Calu3 (cell line): ENCODE measurements around the gene ST6GALNAC3. TPM values are rescaled to one million over a fixed set of nuclear protein-coding genes. Genes with fewer than 3 reads are reported as not detected.

ENCODE experiments used
- BruUV-seq: library from RNA; stranded (reverse); fragments of 400-500 nt; replicated peaks from 2 replicates; lab custom pipeline; 2021; lab: Mats Ljungman, UMichigan
- CTCF ChIA-PET: fragments of 300-600 bp; sonication (Branson Sonifier 250); formaldehyde crosslinking; loops from one replicate; lab custom pipeline; 2022; ENCODE audit warnings: antibody characterized with exemption; lab: Charles Lee
- DNase-seq: peaks from one replicate; pipeline ENCODE4 v3.0.0; 2022
- H3K27ac Mint-ChIP-seq: one replicate; pipeline ENCODE4 v1.8.0; 2022; ENCODE audit warnings: mixed read lengths; ENCODE audit not compliant: unreplicated experiment
- H3K27me3 Mint-ChIP-seq: one replicate; pipeline ENCODE4 v1.8.0; 2022; ENCODE audit warnings: mixed read lengths; ENCODE audit not compliant: unreplicated experiment
- H3K36me3 Mint-ChIP-seq: one replicate; pipeline ENCODE4 v1.8.0; 2022; ENCODE audit warnings: mild to moderate bottlenecking, moderate library complexity, mixed read lengths; ENCODE audit not compliant: insufficient read depth, unreplicated experiment
- H3K4me1 Mint-ChIP-seq: one replicate; pipeline ENCODE4 v1.8.0; 2022; ENCODE audit warnings: mild to moderate bottlenecking, low read depth, mixed read lengths; ENCODE audit not compliant: unreplicated experiment
- H3K4me3 Mint-ChIP-seq: one replicate; pipeline ENCODE4 v1.8.0; 2022; ENCODE audit warnings: mild to moderate bottlenecking, low read depth, moderate library complexity, mixed read lengths; ENCODE audit not compliant: unreplicated experiment
- H3K9me3 Mint-ChIP-seq: one replicate; pipeline ENCODE4 v1.8.0; 2022; ENCODE audit warnings: low read depth, mixed read lengths; ENCODE audit not compliant: unreplicated experiment
- intact Hi-C: fragments of 100-400 bp; cut with micrococcal nuclease; formaldehyde crosslinking; loops from one replicate; pipeline ENCODE4 v1.10.0; 2022; ENCODE audit not compliant: unreplicated experiment
- total RNA-seq: library from RNA; stranded (reverse); gene quantifications from 2 replicates; pipeline ENCODE4 v1.2.3, GENCODE V29; 2022
- TF ChIP-seq, protein P1 (sequence below): fragments of 200-600 bp; IDR thresholded peaks from one replicate; pipeline ENCODE4 v1.8.0; 2022; ENCODE audit warnings: antibody characterized with exemption; ENCODE audit not compliant: unreplicated experiment

The ST6GALNAC3 gene
- total RNA-seq, 1 experiment from 2014 or later: 0.87 TPM

DNA sequence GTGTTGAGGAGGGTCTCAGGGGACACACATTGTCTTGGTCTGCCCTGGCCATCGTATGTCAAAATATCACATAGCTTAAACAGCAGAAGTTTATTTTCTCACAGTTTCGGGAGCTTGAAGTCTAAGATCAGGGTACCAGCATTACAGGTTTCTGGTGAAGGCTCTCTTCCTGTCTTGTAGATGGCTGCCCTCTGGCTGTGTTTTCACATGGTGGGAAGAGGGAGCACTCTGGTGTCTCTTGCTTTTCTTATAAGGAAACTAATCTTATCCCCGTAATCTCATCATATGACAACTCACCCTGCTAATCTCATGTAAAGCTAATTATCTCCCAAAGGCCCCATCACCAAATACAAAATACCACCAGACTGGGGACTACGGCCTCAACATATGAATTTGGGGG, 545.8 kb downstream of the ST6GALNAC3 start:
- no TSS peak for BruUV-seq

DNA sequence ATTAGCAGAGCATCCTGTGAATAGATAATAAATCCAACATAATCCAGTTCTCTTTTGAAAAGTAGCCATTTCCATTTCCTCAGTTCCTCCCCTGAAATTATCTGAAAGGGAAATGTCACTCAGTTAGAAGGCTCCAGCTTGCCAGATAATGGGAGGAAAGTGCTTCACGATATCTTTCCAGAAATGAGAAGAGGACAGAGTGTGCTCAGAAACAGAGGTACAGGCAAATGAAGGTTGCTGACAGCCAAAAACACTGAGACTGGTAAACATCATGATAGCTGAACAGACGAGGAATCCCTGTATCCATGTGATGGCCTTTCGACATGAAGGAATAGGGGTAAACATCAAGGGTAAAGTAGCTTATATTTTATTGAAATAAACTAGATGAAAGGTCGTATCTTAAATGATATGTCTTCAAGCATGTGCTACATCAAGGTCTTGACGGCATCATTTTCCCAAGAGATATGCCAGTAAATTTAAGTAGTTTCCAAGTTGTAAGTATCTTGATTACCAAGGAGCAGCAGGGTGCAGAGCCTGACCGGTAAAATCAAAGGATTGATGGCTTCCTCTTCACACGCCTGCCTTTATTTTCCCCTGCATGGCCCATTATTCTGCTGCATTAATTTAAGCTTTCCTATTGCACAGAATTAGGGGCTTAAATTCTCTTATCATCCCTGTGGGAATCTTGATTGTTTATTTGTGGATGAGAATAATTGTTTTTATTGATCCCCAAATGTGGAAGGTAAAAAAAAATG, 548.4 kb downstream of the ST6GALNAC3 start:
- Mint-ChIP-seq H3K4me1 (no peaks in the 10 kb centered on the region), H3K9me3 (peaks cover 2% of the 10 kb centered on the region), H3K27me3 (no peaks in the 10 kb centered on the region), H3K36me3 (no peaks in the 10 kb centered on the region), H3K27ac (no peak overlapping the region), H3K4me3 (no peak overlapping the region)
- DNase-seq: no peak
- BruUV-seq: no TSS peak
- intact Hi-C loops: no loop called here
- TF ChIP-seq, protein P1, sequence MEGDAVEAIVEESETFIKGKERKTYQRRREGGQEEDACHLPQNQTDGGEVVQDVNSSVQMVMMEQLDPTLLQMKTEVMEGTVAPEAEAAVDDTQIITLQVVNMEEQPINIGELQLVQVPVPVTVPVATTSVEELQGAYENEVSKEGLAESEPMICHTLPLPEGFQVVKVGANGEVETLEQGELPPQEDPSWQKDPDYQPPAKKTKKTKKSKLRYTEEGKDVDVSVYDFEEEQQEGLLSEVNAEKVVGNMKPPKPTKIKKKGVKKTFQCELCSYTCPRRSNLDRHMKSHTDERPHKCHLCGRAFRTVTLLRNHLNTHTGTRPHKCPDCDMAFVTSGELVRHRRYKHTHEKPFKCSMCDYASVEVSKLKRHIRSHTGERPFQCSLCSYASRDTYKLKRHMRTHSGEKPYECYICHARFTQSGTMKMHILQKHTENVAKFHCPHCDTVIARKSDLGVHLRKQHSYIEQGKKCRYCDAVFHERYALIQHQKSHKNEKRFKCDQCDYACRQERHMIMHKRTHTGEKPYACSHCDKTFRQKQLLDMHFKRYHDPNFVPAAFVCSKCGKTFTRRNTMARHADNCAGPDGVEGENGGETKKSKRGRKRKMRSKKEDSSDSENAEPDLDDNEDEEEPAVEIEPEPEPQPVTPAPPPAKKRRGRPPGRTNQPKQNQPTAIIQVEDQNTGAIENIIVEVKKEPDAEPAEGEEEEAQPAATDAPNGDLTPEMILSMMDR: no peak
- CTCF ChIA-PET: no interaction called here

More for the DNA sequence above, 545.8 kb downstream of the ST6GALNAC3 start:
- TF ChIP-seq, protein P1: no peak
- no peaks in the 10 kb centered on the region for H3K27me3 Mint-ChIP-seq
- CTCF ChIA-PET: no interaction called here
- H3K27ac Mint-ChIP-seq: no peak overlapping the region
- no peaks in the 10 kb centered on the region for H3K4me1 Mint-ChIP-seq
- peaks cover 2% of the 10 kb centered on the region for H3K9me3 Mint-ChIP-seq
- H3K4me3 Mint-ChIP-seq: no peak overlapping the region
- DNase-seq: no peak
- intact Hi-C loops: no loop called here
- H3K36me3 Mint-ChIP-seq: no peaks in the 10 kb centered on the region

DNA sequence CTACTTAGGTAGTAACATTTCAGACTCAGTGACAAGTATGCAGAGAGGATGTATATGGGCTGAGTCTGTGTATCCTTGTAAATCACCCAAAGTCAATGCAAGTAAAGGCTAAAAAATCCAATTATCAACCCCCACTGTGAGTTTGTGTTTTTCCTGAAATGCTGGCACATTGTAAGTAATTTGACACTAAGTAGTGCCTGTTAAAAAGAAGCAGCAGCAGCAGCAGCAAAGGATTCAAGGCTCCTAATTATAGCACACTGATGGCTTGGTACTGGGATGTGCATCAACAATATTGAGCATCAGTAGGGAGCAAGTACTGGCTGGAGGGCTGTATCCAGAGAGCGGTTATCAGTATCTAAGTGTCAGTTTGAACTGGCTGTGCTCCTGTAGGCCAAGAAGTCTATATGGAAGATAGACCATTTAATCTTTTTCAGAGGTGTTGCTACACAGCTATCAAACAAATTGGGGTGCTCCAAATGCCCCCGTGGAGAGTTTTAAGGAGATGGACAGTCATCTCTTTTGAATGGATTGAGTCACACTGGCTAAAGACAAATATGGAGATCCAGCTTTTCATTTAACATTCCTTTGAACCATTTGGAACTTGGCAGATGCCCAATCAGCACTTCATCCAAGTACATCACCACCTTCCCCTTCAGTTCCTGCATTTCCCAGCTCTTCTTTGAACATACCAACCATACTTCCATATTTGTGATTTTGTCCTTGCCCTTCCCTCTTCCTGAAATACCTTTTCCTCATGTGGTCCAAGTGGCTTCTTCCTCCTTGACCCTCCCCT, 551.5 kb downstream of the ST6GALNAC3 start:
- no TSS peak for BruUV-seq
- H3K4me1 Mint-ChIP-seq: no peaks in the 10 kb centered on the region
- H3K4me3 Mint-ChIP-seq: no peak overlapping the region
- DNase-seq: no peak
- intact Hi-C loops: no loop called here
- H3K27ac Mint-ChIP-seq: no peak overlapping the region
- CTCF ChIA-PET: no interaction called here
- TF ChIP-seq, protein P1: no peak
- no peaks in the 10 kb centered on the region for H3K9me3 Mint-ChIP-seq
- no peaks in the 10 kb centered on the region for H3K36me3 Mint-ChIP-seq
- no peaks in the 10 kb centered on the region for H3K27me3 Mint-ChIP-seq

DNA sequence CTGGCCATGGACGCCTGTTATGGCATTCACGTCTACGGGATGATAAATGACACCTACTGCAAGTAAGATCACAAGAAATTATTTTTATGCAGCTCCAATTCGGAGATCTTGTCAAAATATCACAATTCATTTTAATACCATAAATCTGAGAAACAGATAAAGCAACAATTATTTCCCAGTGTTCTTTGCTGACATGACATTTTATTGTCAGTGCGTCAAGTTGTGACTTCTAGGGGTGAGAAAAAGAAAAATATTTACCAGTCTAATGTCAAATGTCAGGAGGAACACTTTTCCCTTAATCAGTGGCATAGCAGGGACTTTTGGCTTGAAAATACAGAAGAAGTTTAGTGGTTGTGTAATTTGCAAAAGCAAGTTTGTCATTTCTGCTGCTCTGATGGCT, 553.0 kb downstream of the ST6GALNAC3 start:
- TF ChIP-seq, protein P1: no peak
- Mint-ChIP-seq H3K36me3 (no peaks in the 10 kb centered on the region), H3K27ac (no peak overlapping the region), H3K4me1 (no peaks in the 10 kb centered on the region), H3K4me3 (no peak overlapping the region), H3K27me3 (no peaks in the 10 kb centered on the region), H3K9me3 (no peaks in the 10 kb centered on the region)
- intact Hi-C loops: no loop called here
- CTCF ChIA-PET: no interaction called here
- BruUV-seq: no TSS peak
- no peak for DNase-seq
